Erythroblast (primary cell): ENCODE results near the gene S100A11.
A peak's percentile ranks its signal among the peaks of the same experiment; 100 is the strongest.

Experiments used
- GATA1 ChIP-seq: IDR thresholded peaks from 2 replicates; pipeline ENCODE4 v1.6.1; 2011; ENCODE audit warnings: low read depth, mild to moderate bottlenecking, control low read depth, low read length, moderate library complexity
- POLR2A ChIP-seq: IDR thresholded peaks from 2 replicates; pipeline ENCODE4 v1.6.1; 2011; ENCODE audit warnings: mild to moderate bottlenecking, low read length

GRCh38 chr1:152048416-152049009 is 11.7 kb upstream of the S100A11 start:
- peak; percentile 75 for TF ChIP-seq POLR2A
- no peak for TF ChIP-seq GATA1
